HG03469 (cell line): ENCODE measurements around the gene CENPP.
"Not testable (repeated sequence)": the region's sequence is repeated elsewhere in the genome, so short reads cannot be mapped to it uniquely, and the experiment has no call there.

Experiments
- ATAC-seq: cut with Tn5 transposase; IDR thresholded peaks from one replicate; pipeline ENCODE4 v1.9.1; 2021; ENCODE audit warnings: mild to moderate bottlenecking, moderate library complexity, moderate number of reproducible peaks; ENCODE audit not compliant: unreplicated experiment

Gene CENPP

DNA sequence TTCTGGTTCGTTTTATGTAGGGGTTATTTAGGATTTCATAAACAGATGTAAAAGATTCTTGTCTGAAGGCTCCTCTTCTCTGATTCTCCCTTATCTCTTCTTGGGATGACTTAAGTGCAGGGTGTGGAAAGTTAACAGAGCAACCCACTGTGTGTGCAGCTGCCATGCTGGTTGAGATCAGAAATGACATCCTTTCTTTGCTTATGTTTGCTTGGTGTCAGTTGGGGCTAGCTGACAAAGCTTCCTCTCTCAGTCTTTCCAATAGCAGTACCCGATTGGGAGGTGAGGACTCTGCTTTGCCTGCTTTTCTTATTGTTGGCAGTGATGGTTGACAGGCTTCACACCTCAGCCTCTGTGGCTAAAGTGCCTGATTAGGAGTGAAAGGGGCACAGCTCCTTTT, 52.1 kb downstream of the CENPP start:
- no peak for ATAC-seq

- no peak for ATAC-seq
These were observed 53.3 kb downstream of the CENPP start for GRCh38 chr9:92378865-92379560.

GRCh38 chr9:92380603-92381002, 54.9 kb downstream of the CENPP start:
- ATAC-seq: no peak

GRCh38 chr9:92381775-92382174, 56.0 kb downstream of the CENPP start:
- no peak for ATAC-seq

DNA sequence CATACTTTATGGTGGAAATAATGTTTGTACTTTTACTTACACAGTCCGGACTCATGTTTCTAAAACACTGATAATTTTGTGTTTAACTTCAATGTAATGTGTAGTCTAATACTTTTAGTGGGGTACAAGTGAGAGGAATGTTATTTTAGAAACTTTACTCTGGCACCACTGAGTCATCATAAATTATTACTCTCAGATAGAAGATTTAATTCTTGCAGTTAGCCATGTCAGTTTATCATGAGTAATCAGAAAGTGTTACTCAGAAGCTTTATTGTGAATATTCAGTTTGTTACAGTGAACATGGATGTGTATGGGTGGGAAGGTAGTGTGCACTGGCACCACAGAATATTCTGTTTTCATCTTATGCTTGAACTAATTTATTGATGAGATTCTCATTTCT, 58.6 kb downstream of the CENPP start:
- ATAC-seq: no peak

DNA sequence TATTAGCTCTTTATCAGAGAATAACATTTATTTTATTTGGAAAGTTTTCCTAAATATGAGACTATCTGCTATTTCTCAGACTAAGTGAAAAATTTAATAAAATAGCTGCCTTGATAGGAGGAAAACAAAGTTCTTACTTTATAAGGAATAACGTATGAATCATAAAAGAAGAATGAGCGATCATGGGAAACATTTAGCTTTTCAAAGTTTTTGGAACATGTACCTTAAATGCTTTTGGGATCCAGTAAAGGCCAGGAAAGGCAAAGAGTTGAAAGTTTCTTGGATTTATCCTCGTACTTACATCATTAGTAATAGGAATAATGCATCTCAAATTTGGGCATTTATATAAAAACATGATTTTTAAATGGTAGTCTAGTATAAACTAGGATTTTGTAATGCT, 59.2 kb downstream of the CENPP start:
- no peak for ATAC-seq

DNA sequence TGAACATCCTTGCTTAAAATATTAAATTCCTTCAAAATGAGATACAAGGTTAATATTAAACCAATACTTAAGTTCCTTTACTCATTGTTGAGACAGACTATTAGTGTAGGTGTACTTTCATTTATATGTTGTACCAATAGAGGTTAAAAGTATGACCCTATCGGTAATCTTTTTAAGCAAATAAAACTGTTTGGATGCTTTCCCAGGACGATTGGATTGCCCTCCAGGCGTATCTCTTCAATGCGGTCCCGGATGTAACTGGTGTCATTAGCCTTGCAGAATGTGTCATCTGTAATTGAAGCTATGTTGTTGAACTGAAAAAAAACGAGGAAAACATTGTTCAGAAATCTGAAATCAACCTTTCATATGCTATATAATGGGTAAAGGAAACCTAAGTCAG, 59.7 kb downstream of the CENPP start:
- no peak for ATAC-seq

GRCh38 chr9:92385953-92386352, 60.2 kb downstream of the CENPP start:
- ATAC-seq: no peak

GRCh38 chr9:92392690-92393089, 66.9 kb downstream of the CENPP start:
- no peak for ATAC-seq

DNA sequence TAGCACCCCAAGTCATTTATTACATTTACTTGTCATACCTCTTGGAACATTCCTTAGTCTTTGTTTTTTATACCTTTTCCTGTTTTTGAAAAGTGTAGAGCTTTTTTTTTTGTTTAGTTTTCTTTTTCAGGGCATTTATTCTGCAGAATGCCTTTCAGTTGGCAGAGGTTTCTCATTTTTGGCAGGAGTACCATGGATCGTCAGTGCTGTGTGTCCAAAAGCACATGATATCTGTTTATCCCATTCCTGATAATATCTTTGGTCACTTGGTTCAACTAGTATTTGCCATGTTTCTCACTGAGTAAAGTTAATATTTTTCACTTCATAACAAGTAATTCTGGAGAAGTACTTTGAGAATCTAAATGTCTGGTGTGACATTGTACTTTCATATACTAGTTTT, 67.9 kb downstream of the CENPP start:
- no peak for ATAC-seq

- no peak for ATAC-seq
These were observed 69.9 kb downstream of the CENPP start for GRCh38 chr9:92395617-92396016.

GRCh38 chr9:92397853-92398252, 72.1 kb downstream of the CENPP start:
- no peak for ATAC-seq

GRCh38 chr9:92402360-92402759, 76.6 kb downstream of the CENPP start:
- no peak for ATAC-seq

DNA sequence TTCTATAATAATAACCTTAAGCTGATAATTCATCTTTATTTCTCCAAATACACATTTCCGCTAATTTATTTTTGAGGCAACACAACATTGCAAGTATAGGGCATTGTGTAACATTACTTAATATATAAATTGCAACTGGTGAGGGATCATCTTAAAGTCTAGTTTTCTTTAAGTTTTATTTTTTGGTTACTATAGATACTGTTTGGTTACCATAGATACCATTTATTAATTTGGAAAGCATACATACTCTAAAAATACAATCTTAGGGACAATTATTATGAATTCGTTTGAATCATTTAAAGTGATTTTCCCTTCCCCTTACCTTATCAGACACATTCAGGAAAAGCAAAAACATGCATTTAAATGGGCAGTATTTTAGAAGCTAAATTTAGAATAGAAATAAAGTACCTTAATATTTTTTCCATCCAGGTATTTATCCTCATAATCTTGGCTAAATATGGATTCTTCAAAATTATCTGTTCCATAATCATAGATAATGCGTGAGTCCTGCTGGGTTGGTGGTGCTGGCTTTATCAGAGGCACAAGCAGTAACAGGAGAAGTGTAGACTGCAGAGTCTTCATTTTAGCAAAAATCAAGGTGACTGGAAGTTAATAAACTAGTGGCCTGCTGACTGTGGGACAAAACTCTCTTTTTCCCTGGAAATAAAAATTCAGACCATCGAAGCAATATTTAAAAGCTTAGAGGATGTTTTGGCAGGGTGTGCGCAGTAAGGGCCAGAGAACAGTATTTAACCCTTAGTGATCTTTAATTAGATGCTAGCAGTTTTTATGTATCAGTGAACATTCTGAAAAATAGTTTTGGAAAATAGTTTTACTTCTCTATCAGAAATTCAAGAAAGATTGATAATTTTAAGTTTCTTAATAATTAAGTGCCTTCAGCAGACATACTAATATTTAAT, 77.3 kb downstream of the CENPP start:
- ATAC-seq: no peak

GRCh38 chr9:92404042-92404836, 78.5 kb downstream of the CENPP start, which contains the start of gene OGN:
Gene OGN, minus strand, starts transcription at chr9:92404578. Its CDS starts 1,171 bp downstream, at chr9:92403407.
- no peak for ATAC-seq

DNA sequence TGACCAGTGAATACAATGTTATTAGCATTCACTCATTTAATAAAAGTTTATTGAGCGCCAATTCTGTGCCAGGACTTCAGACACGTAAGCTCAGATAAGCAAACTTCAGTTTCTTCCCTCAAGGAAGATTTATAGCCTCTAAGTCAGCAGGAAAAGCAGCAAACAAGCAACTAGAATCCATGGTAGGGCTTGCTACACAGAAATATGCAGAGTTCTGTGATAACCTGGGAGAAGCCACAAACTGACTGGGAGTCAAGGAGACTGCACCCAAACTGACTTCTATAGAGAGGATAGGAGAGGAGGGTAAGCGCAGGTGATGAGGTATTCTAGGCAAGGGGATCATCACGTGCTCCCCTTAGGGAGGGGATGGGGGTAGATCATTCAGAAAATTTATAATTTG, 80.1 kb downstream of the CENPP start:
- no peak for ATAC-seq

GRCh38 chr9:92406477-92406876, 80.7 kb downstream of the CENPP start:
- peak; percentile 65 for ATAC-seq

DNA sequence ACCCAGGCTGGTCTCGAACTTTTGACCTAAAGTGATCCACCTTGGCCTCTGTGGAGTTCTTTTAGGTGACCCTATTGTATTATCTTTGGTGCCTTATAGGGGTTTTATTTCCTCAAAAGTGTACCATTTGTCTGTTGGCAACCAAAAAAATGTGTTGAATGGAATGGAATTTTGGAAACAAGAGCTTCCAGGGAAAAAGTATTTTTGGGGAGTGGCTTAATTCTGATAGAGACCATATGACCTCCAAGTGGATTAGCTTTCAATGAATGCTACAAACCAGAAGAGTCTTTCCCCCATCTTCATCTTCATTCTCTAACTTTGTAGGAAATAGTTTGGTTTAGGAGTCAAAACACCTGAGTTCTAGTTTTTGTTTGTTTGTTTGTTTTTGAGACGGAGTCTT, 82.1 kb downstream of the CENPP start:
- ATAC-seq: no peak

DNA sequence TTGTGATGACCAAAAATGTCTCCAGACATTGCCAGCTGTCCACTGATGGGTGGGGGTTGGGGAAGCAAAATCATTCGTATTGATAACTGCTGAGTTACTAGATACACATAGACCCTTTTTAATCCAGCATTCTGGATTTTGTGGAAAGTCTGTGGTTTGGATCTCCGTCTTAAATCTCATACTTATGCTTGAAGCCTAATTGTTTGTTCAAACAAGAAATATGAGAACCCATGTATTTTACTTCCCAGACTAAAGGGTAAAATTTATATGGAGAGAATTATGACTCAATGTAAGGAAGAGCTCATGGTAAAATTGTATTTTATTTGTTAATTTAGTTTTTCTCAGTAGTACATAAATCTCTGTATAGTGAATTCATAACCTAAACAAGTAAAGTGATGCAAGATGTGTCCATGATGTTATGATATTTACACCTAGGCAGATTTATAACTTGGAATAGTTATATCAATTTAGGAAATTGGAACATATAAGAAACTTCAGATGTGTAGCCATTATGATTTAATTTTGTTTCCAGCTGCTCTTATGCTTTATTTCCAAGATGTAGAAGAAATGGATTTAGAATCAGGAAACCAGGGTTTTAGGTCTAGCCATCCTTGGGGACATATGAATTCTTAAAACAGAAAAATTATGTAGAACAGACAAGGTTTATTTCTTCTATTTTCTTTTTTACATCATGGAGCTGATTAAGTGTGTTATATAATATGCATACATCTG, 83.2 kb downstream of the CENPP start:
- ATAC-seq: no peak

GRCh38 chr9:92411157-92411556, 85.4 kb downstream of the CENPP start:
- ATAC-seq: not testable (repeated sequence)

DNA sequence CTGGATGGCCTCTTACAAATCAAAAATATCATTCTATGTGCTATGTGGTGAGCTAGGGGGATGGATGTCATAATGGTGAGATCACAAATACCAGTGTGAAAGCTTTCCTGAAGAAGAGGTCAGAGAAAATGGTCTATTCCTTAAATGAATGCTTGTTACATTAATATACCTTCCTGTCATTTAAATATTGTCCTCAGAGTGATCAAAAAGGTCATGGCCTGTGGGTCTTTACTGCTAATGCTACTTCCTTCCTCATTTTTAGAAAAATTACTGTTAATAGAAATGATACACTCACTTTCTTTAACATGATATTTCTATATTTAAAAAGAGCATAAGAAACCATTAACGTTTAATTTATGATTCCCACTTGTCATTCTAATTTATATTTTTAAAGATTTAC, 88.8 kb downstream of the CENPP start:
- ATAC-seq: no peak
